CD4-positive, alpha-beta T cell treated with Interleukin-6 at 100 ng/mL for 8 hours (primary cell): ENCODE measurements around the gene TCEAL4.

Source experiments
- DNase-seq: peaks from one replicate; pipeline ENCODE4 v3.0.0-alpha.2; 2020; ENCODE audit warnings: mixed read lengths, low spot score

Gene TCEAL4

GRCh38 chrX:103585411-103586313 is at the start of gene TCEAL4:
TSS of gene TCEAL4 (plus strand) at chrX:103585515. CDS start at chrX:103586676, 1,161 bp downstream.
- peak; percentile 23 for DNase-seq

GRCh38 chrX:103536071-103536470 is 49.2 kb upstream of the TCEAL4 start:
- no peak for DNase-seq

- DNase-seq: no peak
These were observed 48.6 kb upstream of the TCEAL4 start for GRCh38 chrX:103536732-103537131.

- DNase-seq: no peak
These were observed 47.4 kb upstream of the TCEAL4 start for GRCh38 chrX:103537871-103538387.

GRCh38 chrX:103538728-103539127 is 46.6 kb upstream of the TCEAL4 start:
- DNase-seq: no peak

- DNase-seq: no peak
These were observed 45.6 kb upstream of the TCEAL4 start for GRCh38 chrX:103539695-103540094.

GRCh38 chrX:103540145-103540544 is 45.2 kb upstream of the TCEAL4 start:
- DNase-seq: no peak

DNA sequence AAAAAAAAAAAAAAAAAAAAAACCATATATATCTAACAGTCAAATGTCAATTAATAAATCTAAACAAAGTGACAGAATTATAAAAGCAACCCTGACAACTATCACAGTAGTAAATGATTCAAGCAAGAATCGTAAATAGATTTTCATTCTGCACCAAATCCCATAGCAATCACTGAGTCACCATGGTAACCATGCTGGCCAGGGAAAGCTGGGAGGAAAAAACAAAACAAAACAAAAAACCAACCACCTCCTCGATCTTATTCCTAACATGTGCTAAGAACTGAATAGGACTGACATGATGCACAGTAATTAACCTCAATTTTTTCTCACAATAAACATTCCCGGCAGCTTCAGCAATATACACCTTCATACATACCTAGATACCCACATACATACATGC is 35.4 kb upstream of the TCEAL4 start:
- no peak for DNase-seq

DNA sequence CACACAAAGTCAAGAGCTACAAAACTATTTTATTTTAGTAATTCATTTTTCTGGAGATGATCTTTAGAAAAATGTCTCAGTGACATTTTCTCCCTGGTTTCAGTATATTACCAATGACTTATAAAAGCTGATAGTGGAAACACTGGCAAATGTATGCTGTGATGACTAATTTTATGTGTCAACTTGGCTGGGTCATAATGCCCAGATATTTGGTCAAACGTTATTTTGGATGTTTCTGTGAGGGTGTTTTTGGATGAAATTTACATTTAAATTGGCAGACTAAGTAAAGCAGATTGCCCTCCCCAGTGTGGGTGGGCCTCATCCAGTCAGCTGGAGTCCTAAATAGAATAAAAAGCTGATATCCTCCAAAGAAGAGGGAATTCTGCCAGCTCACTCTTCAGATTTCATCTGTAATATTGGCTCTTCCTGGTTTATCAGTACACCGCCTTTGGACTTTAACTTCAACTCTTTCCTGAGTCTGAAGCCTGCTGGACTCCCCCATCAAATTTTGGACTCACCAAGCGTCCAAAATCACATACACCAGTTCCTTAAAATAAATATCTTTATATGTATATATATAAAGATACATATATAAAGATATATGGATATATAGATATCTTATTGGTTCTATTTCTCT is 34.8 kb upstream of the TCEAL4 start:
- DNase-seq: no peak

DNA sequence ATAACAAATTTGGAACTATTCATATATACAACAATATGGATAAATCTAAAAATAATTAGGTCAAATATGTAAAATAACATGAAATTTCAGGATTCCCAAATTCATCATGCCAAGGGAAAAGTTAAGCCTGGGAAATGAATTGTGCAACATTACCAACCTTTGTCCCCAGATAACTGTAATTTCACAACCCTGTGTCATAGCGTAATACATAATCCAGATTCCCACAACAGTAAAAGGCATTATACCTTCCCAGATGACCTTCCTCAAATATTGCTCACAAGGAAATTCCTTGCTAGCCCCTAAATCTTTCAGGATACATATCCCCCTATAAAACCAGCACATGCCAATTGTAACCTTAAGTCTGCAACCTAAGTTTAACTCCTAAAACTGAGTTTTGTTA is 33.1 kb upstream of the TCEAL4 start:
- no peak for DNase-seq

DNA sequence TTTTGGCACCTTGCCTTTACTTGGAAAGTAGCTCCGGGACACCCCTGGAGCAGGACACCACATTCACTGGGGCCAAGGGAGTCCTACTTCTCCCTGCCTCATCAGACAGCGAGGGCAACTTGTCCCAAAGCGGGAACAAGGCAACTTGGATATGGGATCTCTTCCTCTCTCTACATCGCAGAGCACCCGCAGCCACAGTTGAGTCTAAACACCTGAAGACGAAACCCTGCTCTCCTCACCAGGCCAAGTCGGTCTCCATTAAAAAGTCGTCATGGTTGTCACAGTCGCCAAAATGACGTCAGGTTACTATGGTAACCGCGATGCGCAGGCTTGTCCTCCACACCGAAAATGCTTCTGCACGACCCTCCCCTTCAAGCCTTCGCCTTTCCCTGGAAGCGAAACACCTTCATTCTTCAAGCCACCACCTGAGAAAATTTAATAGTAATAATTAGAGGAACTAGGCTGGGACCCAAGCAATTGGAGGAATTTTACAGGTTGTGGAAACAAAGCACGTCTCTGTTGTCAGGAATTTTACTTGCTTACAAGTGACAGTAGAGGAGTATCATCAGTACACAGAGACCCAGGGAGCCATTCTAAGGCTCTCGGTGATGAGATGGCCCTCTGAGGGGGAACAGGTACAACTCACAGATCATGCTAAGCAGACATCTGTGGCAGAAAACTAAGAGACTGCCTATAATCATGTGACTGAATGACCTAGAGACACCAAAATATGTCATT is 30.5 kb upstream of the TCEAL4 start:
- peak; percentile 43 for DNase-seq

DNA sequence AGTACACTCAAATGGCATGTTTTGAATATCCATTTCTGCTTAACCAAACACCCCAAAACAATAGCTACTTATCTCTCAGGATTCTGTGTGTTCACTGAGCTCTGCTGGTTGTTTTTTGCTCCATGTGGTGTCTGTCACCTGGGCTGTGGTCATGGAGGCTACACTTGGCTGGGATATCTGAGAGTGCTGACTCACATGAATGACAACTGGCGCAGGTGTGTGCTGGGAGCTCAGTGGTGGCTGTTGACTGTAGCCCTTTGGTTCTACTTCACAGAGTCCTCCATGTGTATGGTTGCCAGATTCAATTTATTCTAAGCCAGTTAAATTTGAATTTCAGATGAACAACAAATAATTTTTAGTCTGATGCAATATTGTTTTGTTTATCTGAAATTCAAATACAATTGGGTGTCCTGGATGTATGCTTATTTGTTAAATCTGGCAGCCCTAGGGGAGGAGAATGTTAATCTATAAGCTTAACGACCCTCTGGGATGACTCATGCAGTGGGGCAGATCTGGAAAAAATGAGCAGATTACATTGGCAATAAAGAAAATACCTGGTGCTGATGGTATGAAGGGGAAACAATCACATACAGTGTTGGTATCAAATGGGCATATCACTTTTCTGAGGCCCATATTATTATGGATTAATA is 28.2 kb upstream of the TCEAL4 start:
- no peak for DNase-seq

DNA sequence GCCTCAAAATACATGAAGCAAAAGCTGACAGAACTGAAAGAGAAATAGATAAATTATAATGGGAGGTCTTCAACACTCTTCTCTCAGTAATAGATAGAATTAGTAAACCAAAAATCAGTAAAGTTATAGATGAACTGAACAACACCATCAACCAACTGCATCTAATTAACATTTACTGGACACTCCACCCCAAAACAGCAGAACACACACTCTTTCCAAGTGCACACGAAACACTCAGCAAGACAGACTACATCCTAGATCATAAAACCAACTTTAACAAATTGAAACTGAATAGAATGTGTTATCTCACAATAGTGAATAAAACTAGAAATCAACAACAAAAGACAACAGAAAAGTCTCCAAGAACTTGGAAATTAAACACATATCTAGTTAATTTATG is 25.1 kb upstream of the TCEAL4 start:
- DNase-seq: no peak

DNA sequence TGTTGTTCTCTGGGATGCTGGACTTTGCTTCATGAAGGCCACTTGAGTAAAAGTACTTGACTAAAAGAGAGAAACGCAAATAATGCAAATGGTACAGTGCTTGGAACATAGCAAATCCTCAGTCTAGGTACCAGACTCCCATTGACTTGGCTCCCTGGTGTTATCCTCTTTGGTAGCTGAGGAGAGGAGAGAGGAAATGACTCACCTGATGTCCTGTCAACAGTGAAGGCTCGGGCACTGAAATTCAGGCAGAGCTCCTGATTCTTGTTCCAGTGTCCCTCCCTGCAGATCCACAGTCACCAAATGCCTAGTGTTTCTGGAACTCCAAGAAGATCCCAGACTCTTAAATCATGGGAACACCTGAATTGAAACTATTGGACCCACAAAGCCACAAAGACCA is 22.5 kb upstream of the TCEAL4 start:
- DNase-seq: no peak

DNA sequence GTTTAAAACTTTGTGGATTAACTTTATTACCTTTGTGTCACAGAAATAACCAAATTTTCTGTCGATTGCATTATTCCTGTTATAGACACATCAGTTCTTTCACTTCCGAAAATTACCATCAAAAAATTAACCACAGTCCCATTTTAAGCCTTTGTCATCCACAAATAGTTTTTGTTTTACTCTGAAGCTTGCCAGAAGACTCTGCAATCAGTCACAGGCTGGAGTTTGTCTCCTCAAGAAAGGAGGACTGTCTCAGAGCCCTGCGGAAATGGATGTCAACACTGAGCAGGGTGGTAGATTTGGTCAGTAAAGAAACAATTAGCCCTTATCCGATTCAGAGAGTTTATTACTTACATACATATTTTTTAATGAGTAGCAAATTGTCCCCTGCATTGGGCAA is 20.1 kb upstream of the TCEAL4 start:
- no peak for DNase-seq

DNA sequence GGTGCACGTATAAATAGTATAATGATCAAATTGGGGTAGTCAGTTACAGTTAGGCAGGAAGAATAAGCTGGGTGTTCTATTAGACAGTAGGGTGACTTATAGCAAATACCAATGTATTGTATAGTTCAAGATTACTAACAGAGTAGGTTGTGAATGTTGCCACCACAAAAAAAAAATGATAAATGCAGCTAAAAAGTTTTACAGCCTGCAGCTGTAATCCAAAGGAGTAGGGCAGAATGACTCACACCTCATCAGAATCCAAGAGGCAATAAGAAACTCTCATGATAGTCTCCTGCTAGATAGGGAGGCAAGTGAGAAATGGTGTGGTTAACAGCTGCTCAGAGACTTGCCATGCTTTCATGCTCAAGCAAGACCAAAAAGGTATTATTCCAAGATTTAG is 19.6 kb upstream of the TCEAL4 start:
- no peak for DNase-seq

GRCh38 chrX:103571121-103571520 is 14.2 kb upstream of the TCEAL4 start:
- no peak for DNase-seq

DNA sequence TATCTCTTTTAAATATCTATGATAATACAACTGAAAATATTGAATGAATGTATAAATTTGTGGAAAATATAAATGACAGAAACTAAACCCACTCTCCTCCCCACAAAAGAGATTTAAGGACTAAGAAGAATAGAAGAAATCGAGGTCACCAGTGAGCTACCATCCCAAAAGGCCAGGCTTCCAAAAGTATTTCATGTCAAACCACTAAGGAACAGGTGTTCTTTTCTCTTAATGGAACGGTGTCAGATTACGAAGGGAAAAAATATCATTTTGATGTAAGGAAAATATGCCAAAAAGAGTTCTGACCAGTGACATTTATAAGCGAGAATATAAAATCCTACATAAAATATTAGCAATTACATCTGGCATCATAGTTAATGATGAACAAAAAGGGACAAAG is 13.6 kb upstream of the TCEAL4 start:
- DNase-seq: no peak

- no peak for DNase-seq
These were observed 12.1 kb upstream of the TCEAL4 start for GRCh38 chrX:103573202-103573601.

- DNase-seq: no peak
These were observed 719 bp upstream of the TCEAL4 start for GRCh38 chrX:103584596-103584995.

GRCh38 chrX:103586314-103586646 is 965 bp downstream of the TCEAL4 start:
- no peak for DNase-seq

GRCh38 chrX:103586659-103587058 is 1.3 kb downstream of the TCEAL4 start:
- DNase-seq: no peak
